ENCODE measurements around the gene CEACAM18. TPM values are rescaled to one million over a fixed set of nuclear protein-coding genes. Genes with fewer than 3 reads are reported as not detected.

CEACAM18 gene
- not detected for total RNA-seq
- not detected for polyA plus RNA-seq
- long read RNA-seq, donor 1, result 0 reads
- long read RNA-seq, donor 2, result 0 reads
- long read RNA-seq, donor 3, result 0 reads

GRCh38 chr19:51478381-51479234 lies at the start of gene CEACAM18:
Gene CEACAM18, plus strand, starts transcription at chr19:51478539.
- no peak for TF ChIP-seq POLR2A (IDR thresholded peaks at IDR 0.05)
- TF ChIP-seq CTCF (IDR thresholded peaks at IDR 0.05), result no peak
- no peak for TF ChIP-seq EP300 (IDR thresholded peaks at IDR 0.05)
- Histone ChIP-seq H3K9me3 (no peaks in the 10 kb centered on the region), H3K36me3 (no peaks in the 10 kb centered on the region), H3K27me3 (no peaks in the 10 kb centered on the region), H3K4me1 (ENCODE audit: insufficient read depth) (no peaks in the 10 kb centered on the region), H3K4me3 (no peak within 1 kb of the TSS), H3K27ac (no peak within 1 kb of the TSS)
- WGBS, 3 donors, result 52 to 57% (median 55%) methylated on average over 17 of the region's 17 CpGs
- intact Hi-C loops (cut with DNase I), result loop anchor here in 2 of 4 donors (10.0 kb wide), 2 partner anchors 176 to 306 kb away; no protein-coding TSS in a partner anchor
- no peak for DNase-seq

GRCh38 chr19:51430221-51430620 lies 48.1 kb upstream of the CEACAM18 start:
- Histone ChIP-seq H3K36me3 (no peaks in the 10 kb centered on the region), H3K4me3 (no peak overlapping the region), H3K27ac (no peak overlapping the region), H3K27me3 (no peaks in the 10 kb centered on the region), H3K4me1 (ENCODE audit: insufficient read depth) (no peaks in the 10 kb centered on the region), H3K9me3 (peaks cover 0 to 4% of the 10 kb centered on the region in 2 donors)
- 49 to 52% (median 51%) methylated on average over 3 of the region's 3 CpGs for WGBS, 3 donors
- no peak for TF ChIP-seq CTCF (IDR thresholded peaks at IDR 0.05)
- no peak for TF ChIP-seq EP300 (IDR thresholded peaks at IDR 0.05)
- TF ChIP-seq POLR2A (IDR thresholded peaks at IDR 0.05), result no peak
- DNase-seq, result no peak
- intact Hi-C loops (cut with DNase I), result loop anchor here in 1 of 4 donors (10.0 kb wide), 1 partner anchor 95 kb away; no protein-coding TSS in a partner anchor

GRCh38 chr19:51431124-51431523 lies 47.2 kb upstream of the CEACAM18 start:
- Histone ChIP-seq H3K9me3 (peaks cover 0 to 4% of the 10 kb centered on the region in 2 donors), H3K27me3 (no peaks in the 10 kb centered on the region), H3K4me1 (ENCODE audit: insufficient read depth) (no peaks in the 10 kb centered on the region), H3K4me3 (no peak overlapping the region), H3K27ac (no peak overlapping the region), H3K36me3 (no peaks in the 10 kb centered on the region)
- DNase-seq, result no peak
- WGBS, 3 donors, result 49 to 78% (median 56%) methylated on average over 3 of the region's 3 CpGs
- no peak for TF ChIP-seq EP300 (IDR thresholded peaks at IDR 0.05)
- TF ChIP-seq POLR2A (IDR thresholded peaks at IDR 0.05), result no peak
- TF ChIP-seq CTCF (IDR thresholded peaks at IDR 0.05), result no peak
- intact Hi-C loops (cut with DNase I), result loop anchor here in 1 of 4 donors (10.0 kb wide), 1 partner anchor 96 kb away; no protein-coding TSS in a partner anchor

- 49 to 69% (median 49%) methylated on average over 4 of the region's 4 CpGs for WGBS, 3 donors
- H3K27ac ChIP-seq, result no peak overlapping the region
- H3K36me3 ChIP-seq, result no peaks in the 10 kb centered on the region
- no peak for DNase-seq
- intact Hi-C loops (cut with DNase I), result loop anchor here in 1 of 4 donors (10.0 kb wide), 1 partner anchor 98 kb away; no protein-coding TSS in a partner anchor
- no peaks in the 10 kb centered on the region for H3K27me3 ChIP-seq
- H3K4me3 ChIP-seq, result no peak overlapping the region
- H3K9me3 ChIP-seq, result no peaks in the 10 kb centered on the region
- TF ChIP-seq POLR2A (IDR thresholded peaks at IDR 0.05), result no peak
- no peak for TF ChIP-seq CTCF (IDR thresholded peaks at IDR 0.05)
- TF ChIP-seq EP300 (IDR thresholded peaks at IDR 0.05), result no peak
- no peaks in the 10 kb centered on the region for H3K4me1 ChIP-seq (ENCODE audit: insufficient read depth)
Measured at GRCh38 chr19:51433043-51433442, 45.3 kb upstream of the CEACAM18 start.
